ENCODE measurements around the gene BBIP1.

DNA sequence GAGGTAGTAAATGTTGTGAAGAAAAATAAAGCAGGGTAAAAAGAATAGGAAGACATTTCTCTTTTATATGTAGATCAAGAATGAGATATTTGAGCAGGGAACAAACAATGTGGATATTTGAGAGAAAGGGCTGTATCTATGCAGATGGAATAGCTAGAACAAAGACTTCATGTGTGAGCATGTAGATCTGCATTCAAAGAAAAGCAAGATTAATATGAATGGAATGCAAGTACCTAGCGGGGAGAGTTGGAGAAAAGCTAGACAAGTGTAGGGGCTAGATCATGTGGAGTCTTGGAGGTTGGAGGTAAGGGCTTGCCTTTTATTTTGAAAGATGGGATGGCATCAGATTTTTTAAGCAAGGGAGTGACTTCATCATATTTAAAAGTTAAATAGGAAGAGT lies 27.5 kb upstream of the BBIP1 start:
- TF ChIP-seq, protein P1, sequence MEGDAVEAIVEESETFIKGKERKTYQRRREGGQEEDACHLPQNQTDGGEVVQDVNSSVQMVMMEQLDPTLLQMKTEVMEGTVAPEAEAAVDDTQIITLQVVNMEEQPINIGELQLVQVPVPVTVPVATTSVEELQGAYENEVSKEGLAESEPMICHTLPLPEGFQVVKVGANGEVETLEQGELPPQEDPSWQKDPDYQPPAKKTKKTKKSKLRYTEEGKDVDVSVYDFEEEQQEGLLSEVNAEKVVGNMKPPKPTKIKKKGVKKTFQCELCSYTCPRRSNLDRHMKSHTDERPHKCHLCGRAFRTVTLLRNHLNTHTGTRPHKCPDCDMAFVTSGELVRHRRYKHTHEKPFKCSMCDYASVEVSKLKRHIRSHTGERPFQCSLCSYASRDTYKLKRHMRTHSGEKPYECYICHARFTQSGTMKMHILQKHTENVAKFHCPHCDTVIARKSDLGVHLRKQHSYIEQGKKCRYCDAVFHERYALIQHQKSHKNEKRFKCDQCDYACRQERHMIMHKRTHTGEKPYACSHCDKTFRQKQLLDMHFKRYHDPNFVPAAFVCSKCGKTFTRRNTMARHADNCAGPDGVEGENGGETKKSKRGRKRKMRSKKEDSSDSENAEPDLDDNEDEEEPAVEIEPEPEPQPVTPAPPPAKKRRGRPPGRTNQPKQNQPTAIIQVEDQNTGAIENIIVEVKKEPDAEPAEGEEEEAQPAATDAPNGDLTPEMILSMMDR (IDR thresholded peaks at IDR 0.05) = no peak
- TF ChIP-seq POLR2A (IDR thresholded peaks at IDR 0.05) (no peak), EP300 (IDR thresholded peaks at IDR 0.05) (no peak)
